ENCODE data around the gene BTBD19. TPM values are rescaled to one million over a fixed set of nuclear protein-coding genes. Genes with fewer than 3 reads are reported as not detected.
A peak's percentile ranks its signal among the peaks of the same experiment; 100 is the strongest.

Gene BTBD19
- polyA plus RNA-seq, 1 of the 3 experiments (the other 2 are of a cell fraction), result 36.9 TPM

DNA sequence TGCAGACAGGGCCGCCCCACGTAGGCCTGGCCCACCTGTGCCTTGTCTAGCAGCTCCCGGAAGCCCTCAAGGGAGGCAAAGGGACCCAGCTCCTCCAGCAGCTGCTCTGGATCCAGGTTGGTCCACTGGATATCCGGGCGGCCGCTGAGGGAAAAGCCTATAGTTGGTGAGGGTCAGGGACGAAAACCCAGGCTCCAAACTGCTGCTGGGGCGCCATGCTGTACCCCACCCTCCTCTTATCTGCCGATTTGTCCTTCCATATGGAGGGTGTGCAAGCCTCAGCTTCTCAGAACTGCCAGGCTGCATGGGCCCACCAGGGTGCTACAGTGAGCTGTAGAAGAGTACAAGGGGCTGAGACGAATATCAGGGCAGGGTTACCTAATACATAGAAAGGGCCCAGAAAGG is 22.6 kb downstream of the BTBD19 start:
- no peaks in the 10 kb centered on the region for H3K9me3 ChIP-seq
- no peak overlapping the region for H3K27ac ChIP-seq (ENCODE audit: low read depth in 2 of 2, low read length in 1 of 2)
- H3K36me3 ChIP-seq (replicated peaks in 1 of 2; ENCODE audit: control insufficient read depth in 1 of 2, insufficient read depth in 2 of 2, low read length in 1 of 2), result no peaks in the 10 kb centered on the region
- H3K9me2 ChIP-seq, result no peaks in the 10 kb centered on the region
- 93% methylated on average over 9 of the region's 10 CpGs for WGBS (ENCODE audit: low lambda C conversion rate)
- ChIA-PET CTCF (interaction anchor here (0.7 to 2.2 kb wide), 6 partner anchors 9 to 662 kb away, joined by 3 to 7 read pairs (median 4); partner anchors contain the start of genes EIF2B3, HECTD3, RNU5D-1 and UROD), POLR2A (interaction anchor here (0.9 to 1.2 kb wide), 2 partner anchors 9 to 119 kb away, joined by 3 to 4 read pairs; no protein-coding TSS in a partner anchor)
- DNase-seq, result peak; percentile 25
- H3K27me3 ChIP-seq (ENCODE audit: insufficient read depth), result no peaks in the 10 kb centered on the region
- no peak overlapping the region for H3K4me2 ChIP-seq
- H2AFZ ChIP-seq (ENCODE audit: low read depth), result no peak overlapping the region
- no peaks in the 10 kb centered on the region for H3K79me2 ChIP-seq (ENCODE audit: insufficient read depth)
- TF ChIP-seq GABPA (IDR thresholded peaks at IDR 0.05; ENCODE audit: low read depth) (no peak), SIN3A (IDR thresholded peaks at IDR 0.05; ENCODE audit: borderline replicate concordance, low read depth, low read length) (no peak)
- TF ChIP-seq, protein P1, sequence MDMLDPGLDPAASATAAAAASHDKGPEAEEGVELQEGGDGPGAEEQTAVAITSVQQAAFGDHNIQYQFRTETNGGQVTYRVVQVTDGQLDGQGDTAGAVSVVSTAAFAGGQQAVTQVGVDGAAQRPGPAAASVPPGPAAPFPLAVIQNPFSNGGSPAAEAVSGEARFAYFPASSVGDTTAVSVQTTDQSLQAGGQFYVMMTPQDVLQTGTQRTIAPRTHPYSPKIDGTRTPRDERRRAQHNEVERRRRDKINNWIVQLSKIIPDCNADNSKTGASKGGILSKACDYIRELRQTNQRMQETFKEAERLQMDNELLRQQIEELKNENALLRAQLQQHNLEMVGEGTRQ (IDR thresholded peaks at IDR 0.05; ENCODE audit: borderline replicate concordance, low read depth, low read length), result no peak
- H3K9ac ChIP-seq, result no peak overlapping the region
- no peaks in the 10 kb centered on the region for H4K20me1 ChIP-seq (ENCODE audit: insufficient read depth)
- H3K4me3 ChIP-seq (ENCODE audit: low read depth in 2 of 2, low read length in 1 of 2), result no peak overlapping the region
- no peaks in the 10 kb centered on the region for H3F3A ChIP-seq (replicated peaks; ENCODE audit: insufficient read depth)
- H3K4me1 ChIP-seq (ENCODE audit: control insufficient read depth in 1 of 2, insufficient read depth in 2 of 2, low read depth in 1 of 2, low read length in 1 of 2), result peaks cover 0 to under 1% of the 10 kb centered on the region in 2 experiments; a peak in 1 of 4 replicates

DNA sequence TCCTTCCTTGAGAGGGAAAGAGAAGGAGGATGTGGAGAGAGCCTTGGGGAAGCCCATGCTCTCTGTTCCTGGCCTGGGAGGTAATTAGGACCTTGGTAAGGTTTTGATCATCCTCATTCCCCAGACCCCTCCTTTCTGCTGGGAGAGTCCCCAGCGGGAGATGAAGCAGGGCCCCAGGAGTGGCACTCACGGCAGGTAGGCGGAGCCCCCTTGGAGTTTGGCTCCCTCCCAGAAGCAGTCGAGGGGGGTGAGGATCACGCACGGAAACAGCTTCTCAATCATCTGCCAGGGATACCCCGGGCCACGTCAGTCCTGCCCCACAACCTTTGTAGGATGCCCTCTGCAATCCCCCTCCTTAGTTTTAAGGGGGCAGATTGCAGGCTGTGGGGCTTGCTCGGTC is 23.2 kb downstream of the BTBD19 start:
- WGBS (ENCODE audit: low lambda C conversion rate), result 77% methylated on average over 4 of the region's 9 CpGs
- DNase-seq, result peak; percentile 31
- H4K20me1 ChIP-seq (ENCODE audit: insufficient read depth), result no peaks in the 10 kb centered on the region
- H3K9me3 ChIP-seq, result no peaks in the 10 kb centered on the region
- CTCF ChIA-PET, result interaction anchor here (0.7 to 1.5 kb wide), 6 partner anchors 9 to 472 kb away, joined by 3 to 7 read pairs (median 4); partner anchors contain the start of genes EIF2B3, HECTD3, RNU5D-1 and UROD
- H2AFZ ChIP-seq (ENCODE audit: low read depth), result no peak overlapping the region
- no peaks in the 10 kb centered on the region for H3K27me3 ChIP-seq (ENCODE audit: insufficient read depth)
- POLR2A ChIA-PET, result interaction anchor here (0.9 kb wide), 1 partner anchor 118 kb away, joined by 3 read pairs; no protein-coding TSS in a partner anchor
- no peaks in the 10 kb centered on the region for H3K79me2 ChIP-seq (ENCODE audit: insufficient read depth)
- H3F3A ChIP-seq (replicated peaks; ENCODE audit: insufficient read depth), result no peaks in the 10 kb centered on the region
- no peak overlapping the region for H3K9ac ChIP-seq
- no peak overlapping the region for H3K27ac ChIP-seq (ENCODE audit: low read depth in 2 of 2, low read length in 1 of 2)
- H3K4me2 ChIP-seq, result no peak overlapping the region
- H3K4me1 ChIP-seq (ENCODE audit: control insufficient read depth in 1 of 2, insufficient read depth in 2 of 2, low read depth in 1 of 2, low read length in 1 of 2), result peaks cover 0 to 2% of the 10 kb centered on the region in 2 experiments; a peak in 1 of 4 replicates
- no peak overlapping the region for H3K4me3 ChIP-seq (ENCODE audit: low read depth in 2 of 2, low read length in 1 of 2)
- TF ChIP-seq, protein P2, sequence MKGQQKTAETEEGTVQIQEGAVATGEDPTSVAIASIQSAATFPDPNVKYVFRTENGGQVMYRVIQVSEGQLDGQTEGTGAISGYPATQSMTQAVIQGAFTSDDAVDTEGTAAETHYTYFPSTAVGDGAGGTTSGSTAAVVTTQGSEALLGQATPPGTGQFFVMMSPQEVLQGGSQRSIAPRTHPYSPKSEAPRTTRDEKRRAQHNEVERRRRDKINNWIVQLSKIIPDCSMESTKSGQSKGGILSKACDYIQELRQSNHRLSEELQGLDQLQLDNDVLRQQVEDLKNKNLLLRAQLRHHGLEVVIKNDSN (IDR thresholded peaks at IDR 0.05; ENCODE audit: borderline replicate concordance, low read depth), result no peak
- no peak for TF ChIP-seq RFX5 (IDR thresholded peaks at IDR 0.05; ENCODE audit: low read length)
- no peak for TF ChIP-seq ELF1 (IDR thresholded peaks at IDR 0.05)
- TF ChIP-seq TCF12 (IDR thresholded peaks at IDR 0.05), result no peak
- no peak for TF ChIP-seq POLR2AphosphoS5 (IDR thresholded peaks at IDR 0.05; ENCODE audit: low read depth, low read length)
- no peak for TF ChIP-seq FOSL2 (IDR thresholded peaks at IDR 0.05; ENCODE audit: borderline replicate concordance, low read depth)
- TF ChIP-seq RXRA (IDR thresholded peaks at IDR 0.05; ENCODE audit: borderline replicate concordance, low read depth), result no peak
- no peak for TF ChIP-seq NFIC (IDR thresholded peaks at IDR 0.05; ENCODE audit: borderline replicate concordance)
- TF ChIP-seq, protein P3, sequence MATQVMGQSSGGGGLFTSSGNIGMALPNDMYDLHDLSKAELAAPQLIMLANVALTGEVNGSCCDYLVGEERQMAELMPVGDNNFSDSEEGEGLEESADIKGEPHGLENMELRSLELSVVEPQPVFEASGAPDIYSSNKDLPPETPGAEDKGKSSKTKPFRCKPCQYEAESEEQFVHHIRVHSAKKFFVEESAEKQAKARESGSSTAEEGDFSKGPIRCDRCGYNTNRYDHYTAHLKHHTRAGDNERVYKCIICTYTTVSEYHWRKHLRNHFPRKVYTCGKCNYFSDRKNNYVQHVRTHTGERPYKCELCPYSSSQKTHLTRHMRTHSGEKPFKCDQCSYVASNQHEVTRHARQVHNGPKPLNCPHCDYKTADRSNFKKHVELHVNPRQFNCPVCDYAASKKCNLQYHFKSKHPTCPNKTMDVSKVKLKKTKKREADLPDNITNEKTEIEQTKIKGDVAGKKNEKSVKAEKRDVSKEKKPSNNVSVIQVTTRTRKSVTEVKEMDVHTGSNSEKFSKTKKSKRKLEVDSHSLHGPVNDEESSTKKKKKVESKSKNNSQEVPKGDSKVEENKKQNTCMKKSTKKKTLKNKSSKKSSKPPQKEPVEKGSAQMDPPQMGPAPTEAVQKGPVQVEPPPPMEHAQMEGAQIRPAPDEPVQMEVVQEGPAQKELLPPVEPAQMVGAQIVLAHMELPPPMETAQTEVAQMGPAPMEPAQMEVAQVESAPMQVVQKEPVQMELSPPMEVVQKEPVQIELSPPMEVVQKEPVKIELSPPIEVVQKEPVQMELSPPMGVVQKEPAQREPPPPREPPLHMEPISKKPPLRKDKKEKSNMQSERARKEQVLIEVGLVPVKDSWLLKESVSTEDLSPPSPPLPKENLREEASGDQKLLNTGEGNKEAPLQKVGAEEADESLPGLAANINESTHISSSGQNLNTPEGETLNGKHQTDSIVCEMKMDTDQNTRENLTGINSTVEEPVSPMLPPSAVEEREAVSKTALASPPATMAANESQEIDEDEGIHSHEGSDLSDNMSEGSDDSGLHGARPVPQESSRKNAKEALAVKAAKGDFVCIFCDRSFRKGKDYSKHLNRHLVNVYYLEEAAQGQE (IDR thresholded peaks at IDR 0.05; ENCODE audit: low read depth, low read length), result no peak
- no peak for TF ChIP-seq NRF1 (IDR thresholded peaks at IDR 0.05; ENCODE audit: low read depth, low read length)
- TF ChIP-seq EZH2phosphoT487 (IDR thresholded peaks at IDR 0.05; ENCODE audit: borderline replicate concordance, low read depth), result no peak
- H3K9me2 ChIP-seq, result no peaks in the 10 kb centered on the region
- no peaks in the 10 kb centered on the region for H3K36me3 ChIP-seq (replicated peaks in 1 of 2; ENCODE audit: control insufficient read depth in 1 of 2, insufficient read depth in 2 of 2, low read length in 1 of 2)

All from SK-N-SH (cell line).